ENCODE data around the gene OPN1LW.

The OPN1LW gene

GRCh38 chrX:154121207-154121606 is 22.8 kb upstream of the OPN1LW start:
- no peaks in the 10 kb centered on the region for H3K27me3 ChIP-seq (ENCODE audit: insufficient read depth, poor library complexity, severe bottlenecking)
- no peak for DNase-seq (ENCODE audit: low read depth in 1 of 2, low spot score in 1 of 2)
- TF ChIP-seq REST (IDR thresholded peaks at IDR 0.05; ENCODE audit: insufficient replicate concordance, low read depth) (no peak), SPI1 (IDR thresholded peaks at IDR 0.05; ENCODE audit: borderline replicate concordance, low read depth) (no peak), POLR2AphosphoS5 (IDR thresholded peaks at IDR 0.05; ENCODE audit: low read depth) (no peak), CTCF (IDR thresholded peaks at IDR 0.05; ENCODE audit: insufficient read depth, low read length) (no peak), GABPA (IDR thresholded peaks at IDR 0.05; ENCODE audit: low read depth) (no peak)
- no peak overlapping the region for H3K4me3 ChIP-seq (replicated peaks; ENCODE audit: insufficient read depth, low read length)
- no peak overlapping the region for H3K27ac ChIP-seq (replicated peaks)

- no peak overlapping the region for H3K27ac ChIP-seq (replicated peaks)
- H3K27me3 ChIP-seq (ENCODE audit: insufficient read depth, poor library complexity, severe bottlenecking): no peaks in the 10 kb centered on the region
- no peak overlapping the region for H3K4me3 ChIP-seq (replicated peaks; ENCODE audit: insufficient read depth, low read length)
- no peak for DNase-seq (ENCODE audit: low read depth in 1 of 2, low spot score in 1 of 2)
- no peak for TF ChIP-seq CTCF (IDR thresholded peaks at IDR 0.05; ENCODE audit: insufficient read depth, low read length)
- TF ChIP-seq REST (IDR thresholded peaks at IDR 0.05; ENCODE audit: insufficient replicate concordance, low read depth): no peak
- TF ChIP-seq SPI1 (IDR thresholded peaks at IDR 0.05; ENCODE audit: borderline replicate concordance, low read depth): no peak
- no peak for TF ChIP-seq POLR2AphosphoS5 (IDR thresholded peaks at IDR 0.05; ENCODE audit: low read depth)
- no peak for TF ChIP-seq GABPA (IDR thresholded peaks at IDR 0.05; ENCODE audit: low read depth)
Observed at GRCh38 chrX:154121961-154122360, 22.1 kb upstream of the OPN1LW start.

- no peaks in the 10 kb centered on the region for H3K27me3 ChIP-seq (ENCODE audit: insufficient read depth, poor library complexity, severe bottlenecking)
- peak; percentile 22 to 67 for DNase-seq (ENCODE audit: low read depth in 1 of 2, low spot score in 1 of 2)
- H3K4me3 ChIP-seq (replicated peaks; ENCODE audit: insufficient read depth, low read length): no peak overlapping the region
- no peak overlapping the region for H3K27ac ChIP-seq (replicated peaks)
- TF ChIP-seq SPI1 (IDR thresholded peaks at IDR 0.05; ENCODE audit: borderline replicate concordance, low read depth): no peak
- no peak for TF ChIP-seq CTCF (IDR thresholded peaks at IDR 0.05; ENCODE audit: insufficient read depth, low read length)
- TF ChIP-seq REST (IDR thresholded peaks at IDR 0.05; ENCODE audit: insufficient replicate concordance, low read depth): no peak
- TF ChIP-seq GABPA (IDR thresholded peaks at IDR 0.05; ENCODE audit: low read depth): no peak
- no peak for TF ChIP-seq POLR2AphosphoS5 (IDR thresholded peaks at IDR 0.05; ENCODE audit: low read depth)
Observed at GRCh38 chrX:154123241-154124219, 20.5 kb upstream of the OPN1LW start.
